ENCODE data around the gene KLHL29. TPM values are rescaled to one million over a fixed set of nuclear protein-coding genes. Genes with fewer than 3 reads are reported as not detected.

KLHL29 gene
- total RNA-seq, 4 donors from 2014 or later = 39.6 to 52.0 (median 40.4) TPM

GRCh38 chr2:23588106-23588505, 203.1 kb downstream of the KLHL29 start:
- DNase-seq (ENCODE audit: low spot score in 2 of 2) = no peak
- Histone ChIP-seq H3K27me3 (no peaks in the 10 kb centered on the region), H3K4me1 (peaks cover 0 to 86% (median 32%) of the 10 kb centered on the region in 4 donors), H3K9me3 (no peaks in the 10 kb centered on the region), H3K36me3 (peaks cover 0 to 2% (median 0%) of the 10 kb centered on the region in 3 donors), H3K4me3 (no peak overlapping the region), H3K27ac (peak overlapping the region in 3 of 4 donors; percentile 3 to 85 (median 84))
- 59 to 66% methylated on average over 4 of the region's 4 CpGs for WGBS, 2 donors
- TF ChIP-seq EP300 (IDR thresholded peaks at IDR 0.05) = no peak

- H3K27me3 ChIP-seq = no peaks in the 10 kb centered on the region
- H3K36me3 ChIP-seq = no peaks in the 10 kb centered on the region
- H3K9me3 ChIP-seq = no peaks in the 10 kb centered on the region
- peak overlapping the region; percentile 3 to 85 (median 48) for H3K27ac ChIP-seq
- TF ChIP-seq EP300 (IDR thresholded peaks at IDR 0.05) (no peak), POLR2A (IDR thresholded peaks at IDR 0.05) (no peak), CTCF (IDR thresholded peaks at IDR 0.05) (no peak)
- DNase-seq (ENCODE audit: low spot score in 2 of 2) = peak in 1 of 2 donors; percentile 27
- H3K4me1 ChIP-seq = peaks cover 0 to 91% (median 36%) of the 10 kb centered on the region in 4 donors
- H3K4me3 ChIP-seq = no peak overlapping the region
- WGBS, 2 donors = 73 to 77% methylated on average over 18 of the region's 18 CpGs
These were observed 203.7 kb downstream of the KLHL29 start for GRCh38 chr2:23588508-23589201.

- 71% methylated on average over 9 of the region's 9 CpGs for whole genome bisulfite sequencing, 2 donors
- peak overlapping the region in 3 of 4 donors; percentile 12 to 85 (median 84) for H3K27ac ChIP-seq
- DNase-seq (ENCODE audit: low spot score in 2 of 2) = no peak
- no peaks in the 10 kb centered on the region for H3K9me3 ChIP-seq
- H3K27me3 ChIP-seq = no peaks in the 10 kb centered on the region
- peaks cover 0 to 95% (median 42%) of the 10 kb centered on the region in 4 donors for H3K4me1 ChIP-seq
- no peak overlapping the region for H3K4me3 ChIP-seq
- no peak for TF ChIP-seq CTCF (IDR thresholded peaks at IDR 0.05)
- TF ChIP-seq EP300 (IDR thresholded peaks at IDR 0.05) = peak in 1 of 2 donors; percentile 34
- no peaks in the 10 kb centered on the region for H3K36me3 ChIP-seq
These were observed 204.3 kb downstream of the KLHL29 start for GRCh38 chr2:23589220-23589647.

- 39 to 40% methylated on average over 2 of the region's 2 CpGs for WGBS, 2 donors
- Histone ChIP-seq H3K4me1 (peaks cover 0 to 97% (median 45%) of the 10 kb centered on the region in 4 donors), H3K36me3 (no peaks in the 10 kb centered on the region), H3K9me3 (no peaks in the 10 kb centered on the region), H3K27me3 (no peaks in the 10 kb centered on the region), H3K27ac (peak overlapping the region in 3 of 4 donors; percentile 12 to 85 (median 84)), H3K4me3 (no peak overlapping the region)
- DNase-seq (ENCODE audit: low spot score in 2 of 2) = no peak
- TF ChIP-seq CTCF (IDR thresholded peaks at IDR 0.05) (no peak), POLR2A (IDR thresholded peaks at IDR 0.05) (no peak), EP300 (IDR thresholded peaks at IDR 0.05) (no peak)
These were observed 204.8 kb downstream of the KLHL29 start for GRCh38 chr2:23589739-23590138.

- no peak for DNase-seq (ENCODE audit: low spot score in 2 of 2)
- H3K27ac ChIP-seq = peak overlapping the region in 2 of 4 donors; percentile 84 to 85
- whole genome bisulfite sequencing, 2 donors = 62 to 71% methylated on average over 14 of the region's 14 CpGs
- no peak overlapping the region for H3K4me3 ChIP-seq
- no peak for TF ChIP-seq EP300 (IDR thresholded peaks at IDR 0.05)
- no peak for TF ChIP-seq POLR2A (IDR thresholded peaks at IDR 0.05)
- TF ChIP-seq CTCF (IDR thresholded peaks at IDR 0.05) = no peak
- H3K36me3 ChIP-seq = no peaks in the 10 kb centered on the region
- H3K27me3 ChIP-seq = no peaks in the 10 kb centered on the region
- no peaks in the 10 kb centered on the region for H3K9me3 ChIP-seq
- peaks cover 0 to 99% (median 50%) of the 10 kb centered on the region in 4 donors for H3K4me1 ChIP-seq
These were observed 205.4 kb downstream of the KLHL29 start for GRCh38 chr2:23590241-23590869.

All from tibial nerve (tissue), 4 donors.